SU-DHL-6 (cell line): ENCODE data around the gene ASTN2.

Experiments used
- EZH2phosphoT487 ChIP-seq: fragments of 200-600 bp; sonication (generic), shearing (Covaris generic); conservative IDR thresholded peaks from 2 replicates; pipeline ENCODE4 v1.6.1; 2018; ENCODE audit warnings: mild to moderate bottlenecking, antibody characterized with exemption, low read length, moderate library complexity, mixed read lengths
- TF ChIP-seq, protein P1 (sequence below): fragments of 200-600 bp; sonication (generic); IDR thresholded peaks from one replicate; pipeline ENCODE4 v1.5.1; 2017; ENCODE audit warnings: antibody characterized with exemption, mild to moderate bottlenecking, low read length, moderate library complexity; ENCODE audit not compliant: insufficient read depth, poor library complexity, severe bottlenecking

DNA sequence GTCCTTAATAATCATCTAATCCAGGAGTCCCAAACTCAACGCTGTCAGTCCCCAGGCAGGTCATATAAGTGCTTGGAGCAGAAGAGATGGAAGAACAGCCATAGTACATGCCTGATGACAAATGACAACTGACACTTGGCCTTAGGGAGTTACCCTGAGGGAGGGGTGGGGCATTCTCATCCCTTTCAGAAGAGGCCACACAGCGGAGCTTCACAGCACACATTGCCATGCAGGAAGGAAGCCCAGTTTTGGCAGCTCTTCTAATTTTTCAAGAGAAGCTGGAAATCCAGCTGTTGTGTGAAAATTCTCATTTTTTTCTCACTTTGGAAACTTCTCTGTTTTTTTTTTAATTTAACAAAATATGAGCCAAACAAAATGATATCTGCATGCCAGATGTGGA lies 89.0 kb downstream of the ASTN2 start:
- TF ChIP-seq, protein P1, sequence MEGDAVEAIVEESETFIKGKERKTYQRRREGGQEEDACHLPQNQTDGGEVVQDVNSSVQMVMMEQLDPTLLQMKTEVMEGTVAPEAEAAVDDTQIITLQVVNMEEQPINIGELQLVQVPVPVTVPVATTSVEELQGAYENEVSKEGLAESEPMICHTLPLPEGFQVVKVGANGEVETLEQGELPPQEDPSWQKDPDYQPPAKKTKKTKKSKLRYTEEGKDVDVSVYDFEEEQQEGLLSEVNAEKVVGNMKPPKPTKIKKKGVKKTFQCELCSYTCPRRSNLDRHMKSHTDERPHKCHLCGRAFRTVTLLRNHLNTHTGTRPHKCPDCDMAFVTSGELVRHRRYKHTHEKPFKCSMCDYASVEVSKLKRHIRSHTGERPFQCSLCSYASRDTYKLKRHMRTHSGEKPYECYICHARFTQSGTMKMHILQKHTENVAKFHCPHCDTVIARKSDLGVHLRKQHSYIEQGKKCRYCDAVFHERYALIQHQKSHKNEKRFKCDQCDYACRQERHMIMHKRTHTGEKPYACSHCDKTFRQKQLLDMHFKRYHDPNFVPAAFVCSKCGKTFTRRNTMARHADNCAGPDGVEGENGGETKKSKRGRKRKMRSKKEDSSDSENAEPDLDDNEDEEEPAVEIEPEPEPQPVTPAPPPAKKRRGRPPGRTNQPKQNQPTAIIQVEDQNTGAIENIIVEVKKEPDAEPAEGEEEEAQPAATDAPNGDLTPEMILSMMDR, result no peak
- no peak for TF ChIP-seq EZH2phosphoT487
